ENCODE measurements around the gene PRXL2B. TPM values are rescaled to one million over a fixed set of nuclear protein-coding genes. Genes with fewer than 3 reads are reported as not detected.
A peak's percentile ranks its signal among the peaks of the same experiment; 100 is the strongest.

Gene PRXL2B
- total RNA-seq, 1 experiment from 2014 or later = 40.7 TPM

DNA sequence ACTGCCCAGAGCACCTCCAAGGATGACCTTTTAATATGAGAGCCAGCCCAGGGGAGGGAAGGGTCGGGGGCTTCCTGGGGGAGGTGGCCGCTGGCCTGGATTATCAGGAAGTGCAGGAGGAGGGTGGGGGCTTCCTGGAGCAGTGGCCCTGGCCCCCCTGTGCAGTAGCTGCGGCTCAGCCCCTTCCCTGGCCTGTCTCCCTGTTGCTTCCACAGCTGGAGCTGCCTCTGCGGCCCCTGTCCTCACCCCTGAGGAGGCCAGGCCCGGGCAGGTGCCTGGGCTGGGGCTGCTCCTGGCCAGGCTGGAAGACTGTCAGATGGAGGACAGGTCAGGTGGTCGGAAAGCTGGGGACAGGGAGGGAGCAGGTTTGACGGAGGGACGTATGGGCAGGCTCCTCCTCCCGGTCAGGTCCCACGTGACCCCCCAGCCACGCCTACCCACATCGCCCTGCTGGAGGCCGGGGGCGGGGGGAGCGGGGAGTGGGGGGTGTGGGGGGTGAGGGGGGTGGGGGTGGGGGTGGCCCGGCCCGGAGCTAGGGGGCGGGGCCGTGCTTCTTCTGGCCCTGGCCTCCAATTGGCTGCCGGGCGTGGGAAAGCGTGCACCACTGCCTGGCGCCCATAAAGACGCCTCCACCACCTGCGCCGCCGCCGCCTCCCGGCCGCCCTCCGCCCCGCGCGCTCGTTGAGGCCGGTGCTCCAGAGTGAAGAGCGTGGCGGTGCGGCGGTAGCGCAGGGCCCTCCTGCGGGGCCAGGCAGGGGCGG is 40.6 kb upstream of the PRXL2B start:
- Histone ChIP-seq H4K20me1 (ENCODE audit: control insufficient read depth, insufficient read depth, insufficient read length) (no peaks in the 10 kb centered on the region), H2BK20ac (ENCODE audit: low read depth, low read length, poor library complexity, severe bottlenecking) (no peak overlapping the region), H3K23me2 (ENCODE audit: insufficient read length, low read depth, low read length, poor library complexity, severe bottlenecking) (peaks cover 12% of the 10 kb centered on the region), H2BK12ac (ENCODE audit: insufficient read length, low read depth, low read length) (no peak overlapping the region), H4K5ac (ENCODE audit: insufficient read length, low read depth, low read length) (no peak overlapping the region), H3K23ac (ENCODE audit: insufficient read length, low read depth, low read length) (no peak overlapping the region), H3K27me3 (ENCODE audit: insufficient read depth, low read length) (no peaks in the 10 kb centered on the region; the same call in 1 of the 2 replicates), H3K4me2 (ENCODE audit: insufficient read depth, insufficient read length, low read length) (peak overlapping the region; percentile 74), H3K56ac (ENCODE audit: insufficient read length, low read depth, low read length) (no peak overlapping the region), H3K14ac (ENCODE audit: insufficient read depth, low read length) (no peak overlapping the region; the same call in 1 of the 2 replicates), H4K8ac (replicated peaks; ENCODE audit: insufficient read length, low read depth, low read length) (no peak overlapping the region), H3K27ac (ENCODE audit: insufficient read length, low read depth, low read length) (no peak overlapping the region), H3T11ph (ENCODE audit: low read length) (no peak overlapping the region), H3K4me1 (ENCODE audit: insufficient read depth, low read length) (no peaks in the 10 kb centered on the region; the same call in 1 of the 2 replicates), H3K79me1 (ENCODE audit: insufficient read depth, low read depth, low read length, poor library complexity, severe bottlenecking) (no peaks in the 10 kb centered on the region), H3K79me2 (ENCODE audit: insufficient read depth, low read length) (no peaks in the 10 kb centered on the region), H2BK5ac (ENCODE audit: insufficient read length, low read length) (no peak overlapping the region), H2BK15ac (ENCODE audit: low read depth, low read length) (no peak overlapping the region), H3K9ac (ENCODE audit: extremely low read depth, insufficient read length, low read length) (no peak overlapping the region), H3K4ac (ENCODE audit: low read depth, low read length) (no peak overlapping the region), H2AFZ (ENCODE audit: low read length) (no peak overlapping the region), H3K9me3 (ENCODE audit: control insufficient read depth, low read depth, low read length) (no peaks in the 10 kb centered on the region), H2AK5ac (ENCODE audit: insufficient read length, low read length) (no peak overlapping the region), H3K18ac (ENCODE audit: insufficient read length, low read depth, low read length) (no peak overlapping the region), H2BK120ac (ENCODE audit: low read depth, low read length, poor library complexity, severe bottlenecking) (no peak overlapping the region), H4K91ac (ENCODE audit: insufficient read length, low read depth, low read length) (no peak overlapping the region)
- peak; percentile 97 for DNase-seq
- H3K27ac Mint-ChIP-seq = no peak overlapping the region
- no CpG with 5 or more reads among the region's 43 CpGs for WGBS (ENCODE audit: extremely low coverage, insufficient read length, low lambda C conversion rate)
- peak overlapping the region; percentile 61 to 84 for H3K4me3 Mint-ChIP-seq
- no peak for TF ChIP-seq CTCF (conservative IDR thresholded peaks at IDR 0.05)
- H3K27me3 Mint-ChIP-seq (ENCODE audit: low read depth) = peaks cover 17% of the 10 kb centered on the region
- H3K4me1 Mint-ChIP-seq = peaks cover 10 to 32% of the 10 kb centered on the region in 2 experiments
- H3K9me3 Mint-ChIP-seq = no peaks in the 10 kb centered on the region; a peak in 1 of 5 replicates
- H3K36me3 Mint-ChIP-seq (ENCODE audit: insufficient read depth in 1 of 3, low read depth in 3 of 3) = no peaks in the 10 kb centered on the region
